Activated naive CD4-positive, alpha-beta T cell treated with anti-CD3 and anti-CD28 coated beads, Interleukin-2, amount 50 U/mL, for 24 hours (primary cell): ENCODE results near the gene MNAT1.

Experiments used
- H3K27ac Mint-ChIP-seq: one replicate; pipeline ENCODE4 v1.8.0; 2021; ENCODE audit warnings: mild to moderate bottlenecking, mixed read lengths
- H3K27me3 Mint-ChIP-seq: one replicate; pipeline ENCODE4 v1.8.0; 2021; ENCODE audit warnings: mixed read lengths
- H3K36me3 Mint-ChIP-seq: one replicate; pipeline ENCODE4 v1.8.0; 2021; ENCODE audit warnings: mixed read lengths
- H3K4me1 Mint-ChIP-seq: one replicate; pipeline ENCODE4 v1.8.0; 2021; ENCODE audit warnings: mixed read lengths
- H3K4me3 Mint-ChIP-seq: one replicate; pipeline ENCODE4 v1.8.0; 2021; ENCODE audit warnings: mild to moderate bottlenecking, mixed read lengths
- H3K9me3 Mint-ChIP-seq: one replicate; pipeline ENCODE4 v1.8.0; 2021; ENCODE audit warnings: mixed read lengths

The MNAT1 gene

DNA sequence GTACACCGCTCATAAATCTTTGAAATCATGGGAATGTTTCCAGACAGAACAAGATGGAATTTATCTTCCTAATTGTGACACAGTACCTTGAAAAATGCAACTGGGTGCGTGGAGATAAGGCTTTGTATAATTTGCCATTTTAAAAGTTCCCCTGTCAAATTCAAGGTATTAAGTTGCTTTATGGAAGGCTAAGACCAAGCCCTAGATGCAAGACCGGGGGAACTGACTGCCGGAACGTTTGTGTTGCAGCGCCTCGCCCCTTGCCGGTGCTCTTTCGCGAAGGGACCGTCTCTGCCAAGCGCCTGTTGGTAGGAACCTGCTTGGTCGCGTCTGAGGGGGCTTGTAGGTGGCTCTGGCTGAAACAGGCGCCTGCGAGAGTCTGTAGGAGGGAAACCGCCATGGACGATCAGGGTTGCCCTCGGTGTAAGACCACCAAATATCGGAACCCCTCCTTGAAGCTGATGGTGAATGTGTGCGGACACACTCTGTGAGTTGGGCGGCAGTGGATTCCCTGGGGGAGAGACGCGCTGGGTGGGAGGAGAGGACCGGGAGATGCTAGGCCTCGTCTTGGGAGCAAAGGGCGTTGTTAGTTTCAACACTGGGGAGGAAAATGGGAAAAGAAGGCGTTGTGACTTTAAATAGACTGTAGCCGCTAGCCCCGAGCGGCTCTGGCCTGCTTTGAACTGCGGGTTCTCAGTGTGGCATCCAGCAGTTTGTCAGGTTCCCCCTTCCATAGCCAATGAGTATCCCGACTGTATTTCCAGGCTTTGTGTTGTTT lies at the start of gene MNAT1:
TSS of gene MNAT1 (plus strand) at position 297 of the 778 bp plus-strand sequence. CDS start at position 399, 102 bp downstream.
- Mint-ChIP-seq H3K27ac (peak within 1 kb of the TSS; percentile 96), H3K36me3 (peaks cover 3% of the 10 kb centered on the region), H3K4me1 (peaks cover 37% of the 10 kb centered on the region), H3K27me3 (peaks cover 9% of the 10 kb centered on the region), H3K9me3 (no peaks in the 10 kb centered on the region), H3K4me3 (peak within 1 kb of the TSS; percentile 100)

DNA sequence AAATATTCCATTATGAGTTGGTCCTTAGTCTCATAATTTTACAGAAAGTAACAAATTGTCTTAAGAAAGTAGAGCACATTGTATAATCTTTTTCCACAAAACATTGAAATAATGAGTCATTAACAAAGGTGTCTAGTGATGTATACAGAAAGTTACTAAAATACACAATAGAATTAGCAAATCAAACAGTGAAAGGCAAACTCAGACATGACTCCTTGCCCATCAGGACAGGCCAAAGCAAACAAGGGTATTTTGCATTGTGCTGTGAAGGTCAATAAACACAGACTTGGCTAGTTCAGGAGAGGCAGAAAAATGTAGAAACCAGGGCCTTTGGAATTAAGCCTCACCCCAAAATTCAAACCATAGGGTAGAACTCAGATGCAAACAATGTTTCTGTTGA lies 47.7 kb upstream of the MNAT1 start:
- Mint-ChIP-seq H3K4me3 (no peak overlapping the region), H3K9me3 (no peaks in the 10 kb centered on the region), H3K4me1 (no peaks in the 10 kb centered on the region), H3K27me3 (peaks cover 5% of the 10 kb centered on the region), H3K27ac (no peak overlapping the region), H3K36me3 (no peaks in the 10 kb centered on the region)

DNA sequence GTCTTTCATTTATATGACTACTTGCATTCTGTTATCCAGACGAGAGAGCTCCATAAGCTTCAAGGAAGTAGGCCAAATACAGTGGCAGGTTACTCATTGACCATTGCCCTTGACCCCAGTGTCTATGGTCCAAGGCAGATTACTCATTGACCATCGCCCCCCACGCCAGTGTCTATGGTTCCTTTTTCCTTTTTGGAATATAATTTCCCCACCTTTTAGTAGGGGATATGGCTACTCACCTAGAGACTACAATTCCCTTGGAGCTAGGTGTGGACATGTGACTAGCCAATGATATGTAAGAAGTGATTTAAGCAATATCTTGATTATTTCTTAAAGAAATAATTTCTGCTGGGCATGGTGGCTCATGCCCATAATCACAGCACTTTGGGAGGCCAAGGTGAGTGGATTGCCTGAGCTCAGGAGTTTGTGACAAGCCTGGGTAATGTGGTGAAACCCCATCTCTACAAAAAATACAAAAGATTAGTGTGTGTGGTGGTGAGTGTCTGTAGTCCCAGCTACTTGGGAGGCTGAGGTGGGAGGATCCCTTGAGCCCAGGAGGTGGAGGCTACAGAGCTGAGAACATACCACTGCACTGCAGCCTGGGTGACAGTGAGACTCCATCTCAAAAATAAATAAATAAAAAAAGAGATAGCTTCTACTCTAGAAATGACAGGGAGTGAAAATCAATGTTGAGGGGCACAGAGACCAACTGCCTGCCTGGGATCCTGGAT lies 43.0 kb upstream of the MNAT1 start:
- Mint-ChIP-seq H3K27me3 (peaks cover 6% of the 10 kb centered on the region), H3K9me3 (no peaks in the 10 kb centered on the region), H3K4me1 (no peaks in the 10 kb centered on the region), H3K4me3 (no peak overlapping the region), H3K36me3 (no peaks in the 10 kb centered on the region), H3K27ac (no peak overlapping the region)

DNA sequence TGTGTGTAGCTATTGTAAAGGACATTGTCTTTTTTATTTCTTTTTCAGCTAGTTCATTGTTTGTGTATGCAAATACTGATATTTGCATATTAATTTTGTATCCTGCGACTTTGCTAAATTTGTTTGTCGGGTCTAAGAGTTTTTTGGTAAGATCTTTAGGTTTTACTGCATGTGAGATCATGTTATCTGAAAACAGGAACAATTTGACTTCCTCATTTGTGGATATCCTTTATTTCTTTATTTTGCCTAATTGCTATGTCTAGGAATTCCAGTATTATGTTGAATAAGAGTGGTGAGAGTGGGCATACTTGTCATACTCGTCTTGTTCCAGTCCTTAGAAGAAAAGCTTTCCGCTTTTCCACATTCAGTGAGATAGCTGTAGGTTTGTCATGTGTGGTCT lies 39.2 kb upstream of the MNAT1 start:
- Mint-ChIP-seq H3K4me1 (no peaks in the 10 kb centered on the region), H3K4me3 (no peak overlapping the region), H3K36me3 (peaks cover under 1% of the 10 kb centered on the region), H3K9me3 (peaks cover 13% of the 10 kb centered on the region), H3K27me3 (peaks cover 15% of the 10 kb centered on the region), H3K27ac (no peak overlapping the region)

DNA sequence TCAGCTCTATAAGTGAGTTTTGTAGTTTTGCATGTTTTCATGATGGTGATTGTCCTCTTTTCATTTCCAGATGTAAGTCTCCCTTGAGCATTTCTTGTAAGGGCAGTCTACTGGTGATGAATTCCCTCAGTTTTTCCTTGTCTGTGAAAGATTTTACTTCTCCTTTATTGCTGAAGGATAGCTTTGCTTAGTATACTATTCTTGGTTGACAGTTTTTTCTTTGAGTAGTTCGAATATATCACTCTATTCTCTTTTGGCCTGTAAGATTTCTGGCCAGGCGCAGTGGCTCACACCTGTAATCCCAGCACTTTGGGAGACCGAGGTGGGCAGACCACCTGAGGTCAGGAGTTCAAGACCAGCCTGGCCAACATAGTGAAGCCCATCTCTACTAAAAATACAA lies 34.0 kb upstream of the MNAT1 start:
- Mint-ChIP-seq H3K4me1 (no peaks in the 10 kb centered on the region), H3K36me3 (peaks cover 8% of the 10 kb centered on the region), H3K4me3 (no peak overlapping the region), H3K27me3 (peaks cover 20% of the 10 kb centered on the region), H3K9me3 (peaks cover 25% of the 10 kb centered on the region), H3K27ac (no peak overlapping the region)

DNA sequence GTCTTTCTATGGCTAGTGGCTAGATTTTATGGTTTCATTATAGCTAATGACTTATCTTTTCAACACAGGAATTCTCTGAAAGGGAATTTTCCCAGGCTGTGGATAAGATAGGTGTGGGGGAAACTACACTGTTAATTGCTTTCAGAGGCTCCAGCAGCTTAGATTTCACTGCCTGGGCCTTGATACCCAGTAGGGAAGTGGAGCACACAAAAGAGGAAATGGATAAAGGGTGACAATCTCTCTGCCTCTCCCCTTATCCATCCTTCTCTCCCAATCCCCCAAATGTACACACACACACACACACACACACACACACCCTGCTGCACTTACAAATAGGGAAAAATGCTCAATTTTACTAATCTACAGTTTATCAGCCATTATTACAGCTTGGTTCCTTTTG lies 29.5 kb upstream of the MNAT1 start:
- no peaks in the 10 kb centered on the region for H3K4me1 Mint-ChIP-seq
- peaks cover 12% of the 10 kb centered on the region for H3K9me3 Mint-ChIP-seq
- peaks cover 21% of the 10 kb centered on the region for H3K27me3 Mint-ChIP-seq
- H3K36me3 Mint-ChIP-seq: peaks cover 8% of the 10 kb centered on the region
- H3K27ac Mint-ChIP-seq: no peak overlapping the region
- H3K4me3 Mint-ChIP-seq: no peak overlapping the region

DNA sequence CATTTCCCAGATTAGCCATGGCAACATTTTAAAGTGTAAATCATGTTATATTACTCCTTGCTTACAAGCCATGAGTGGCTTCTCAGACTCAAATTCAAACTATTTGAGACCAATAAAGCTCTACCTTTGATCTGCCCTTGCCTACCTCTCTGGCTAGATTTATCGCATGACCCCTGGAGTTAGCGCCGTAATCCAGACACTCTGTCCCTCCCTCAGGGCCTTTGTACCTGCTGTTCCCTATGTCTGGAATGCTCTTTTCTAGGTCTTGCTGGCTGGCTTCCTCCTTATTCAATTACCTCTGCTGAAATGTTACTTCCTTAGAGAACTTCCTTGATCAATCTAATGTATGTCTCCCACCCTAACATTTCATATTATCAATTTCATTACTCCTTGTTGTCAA lies 26.7 kb upstream of the MNAT1 start:
- H3K9me3 Mint-ChIP-seq: no peaks in the 10 kb centered on the region
- no peaks in the 10 kb centered on the region for H3K4me1 Mint-ChIP-seq
- H3K4me3 Mint-ChIP-seq: no peak overlapping the region
- peaks cover 22% of the 10 kb centered on the region for H3K27me3 Mint-ChIP-seq
- no peak overlapping the region for H3K27ac Mint-ChIP-seq
- no peaks in the 10 kb centered on the region for H3K36me3 Mint-ChIP-seq

DNA sequence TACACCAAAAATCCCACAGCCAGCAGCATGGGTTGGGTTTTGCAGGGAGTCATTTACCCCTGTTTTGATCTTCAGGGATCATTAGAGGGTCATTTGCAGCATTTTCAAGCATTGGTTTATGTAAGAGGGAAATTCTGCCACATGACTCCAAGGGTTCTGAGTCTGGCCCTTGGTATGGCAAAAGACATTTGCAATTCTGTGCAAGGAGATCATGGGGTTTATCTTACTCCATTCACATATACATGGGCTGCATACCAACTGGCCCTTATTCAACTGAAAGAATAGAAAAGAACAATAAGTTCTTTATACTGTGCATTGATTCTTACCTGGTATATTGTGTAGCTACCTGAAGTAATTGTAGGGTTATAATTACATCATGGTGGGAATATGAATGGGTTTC lies 24.1 kb upstream of the MNAT1 start:
- Mint-ChIP-seq H3K27ac (no peak overlapping the region), H3K4me1 (no peaks in the 10 kb centered on the region), H3K27me3 (peaks cover 25% of the 10 kb centered on the region), H3K9me3 (no peaks in the 10 kb centered on the region), H3K4me3 (no peak overlapping the region), H3K36me3 (no peaks in the 10 kb centered on the region)

DNA sequence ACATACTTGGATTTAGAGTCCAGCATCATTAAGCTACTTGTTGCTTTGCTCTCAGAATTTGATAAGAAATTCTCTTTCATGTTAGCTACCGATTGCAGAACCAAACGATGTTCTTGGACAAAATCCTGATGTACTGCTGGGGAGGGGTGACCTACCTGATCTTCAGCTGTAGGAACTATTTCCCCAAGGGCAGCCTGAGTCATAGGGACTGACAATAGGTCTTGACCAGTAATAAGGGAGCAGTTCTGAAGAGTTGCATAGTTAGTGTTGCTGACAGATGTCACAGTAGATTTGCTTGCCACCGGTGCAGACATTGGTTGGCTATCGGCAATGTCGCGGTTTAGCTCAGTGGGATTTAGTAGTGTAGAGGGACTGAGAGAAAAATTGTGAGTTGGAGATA lies 21.0 kb upstream of the MNAT1 start:
- Mint-ChIP-seq H3K4me3 (no peak overlapping the region), H3K36me3 (no peaks in the 10 kb centered on the region), H3K27me3 (peaks cover 20% of the 10 kb centered on the region), H3K4me1 (no peaks in the 10 kb centered on the region), H3K27ac (no peak overlapping the region), H3K9me3 (no peaks in the 10 kb centered on the region)

DNA sequence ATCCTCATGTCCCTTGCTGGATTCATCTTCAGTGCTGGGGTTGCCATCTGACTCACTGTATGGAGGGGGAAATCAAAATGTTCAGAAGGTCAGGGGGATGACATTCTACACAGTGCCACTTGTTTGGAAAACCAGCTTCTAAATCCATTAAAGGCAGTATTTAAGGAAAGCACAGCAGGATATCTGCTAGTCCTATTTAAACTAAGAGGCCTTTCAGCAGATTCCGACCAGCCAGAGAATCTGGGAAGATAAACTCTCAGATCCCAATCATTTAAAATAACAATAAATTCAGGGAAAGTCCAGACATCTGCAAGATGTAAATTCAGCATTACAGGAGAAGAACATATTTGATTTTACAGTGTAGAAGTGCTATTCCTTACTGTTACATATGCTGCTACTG lies 14.2 kb upstream of the MNAT1 start:
- peaks cover 18% of the 10 kb centered on the region for H3K4me1 Mint-ChIP-seq
- H3K27me3 Mint-ChIP-seq: peaks cover 41% of the 10 kb centered on the region
- no peaks in the 10 kb centered on the region for H3K9me3 Mint-ChIP-seq
- no peaks in the 10 kb centered on the region for H3K36me3 Mint-ChIP-seq
- H3K4me3 Mint-ChIP-seq: peak overlapping the region; percentile 66
- no peak overlapping the region for H3K27ac Mint-ChIP-seq

DNA sequence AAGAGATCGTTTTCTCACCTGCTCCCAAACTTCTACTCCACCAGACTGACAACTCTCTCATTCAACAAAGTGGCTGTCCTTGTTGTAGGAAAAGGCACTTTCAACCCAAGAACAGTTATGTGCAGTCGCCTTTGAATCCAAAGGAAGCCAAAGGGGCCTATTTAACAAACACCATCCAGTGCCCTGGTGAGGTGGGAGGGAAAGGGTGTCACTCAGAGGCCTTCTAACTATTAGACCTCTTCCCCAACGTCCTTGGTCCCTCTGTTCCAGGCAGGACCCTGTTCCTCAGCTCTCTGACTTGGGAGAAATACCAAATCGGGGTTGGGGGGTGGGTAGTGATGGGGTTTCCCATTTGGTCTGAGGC lies 13.6 kb upstream of the MNAT1 start:
- H3K36me3 Mint-ChIP-seq: no peaks in the 10 kb centered on the region
- H3K4me3 Mint-ChIP-seq: peak overlapping the region; percentile 66
- H3K27me3 Mint-ChIP-seq: peaks cover 39% of the 10 kb centered on the region
- H3K9me3 Mint-ChIP-seq: no peaks in the 10 kb centered on the region
- H3K27ac Mint-ChIP-seq: no peak overlapping the region
- peaks cover 18% of the 10 kb centered on the region for H3K4me1 Mint-ChIP-seq

DNA sequence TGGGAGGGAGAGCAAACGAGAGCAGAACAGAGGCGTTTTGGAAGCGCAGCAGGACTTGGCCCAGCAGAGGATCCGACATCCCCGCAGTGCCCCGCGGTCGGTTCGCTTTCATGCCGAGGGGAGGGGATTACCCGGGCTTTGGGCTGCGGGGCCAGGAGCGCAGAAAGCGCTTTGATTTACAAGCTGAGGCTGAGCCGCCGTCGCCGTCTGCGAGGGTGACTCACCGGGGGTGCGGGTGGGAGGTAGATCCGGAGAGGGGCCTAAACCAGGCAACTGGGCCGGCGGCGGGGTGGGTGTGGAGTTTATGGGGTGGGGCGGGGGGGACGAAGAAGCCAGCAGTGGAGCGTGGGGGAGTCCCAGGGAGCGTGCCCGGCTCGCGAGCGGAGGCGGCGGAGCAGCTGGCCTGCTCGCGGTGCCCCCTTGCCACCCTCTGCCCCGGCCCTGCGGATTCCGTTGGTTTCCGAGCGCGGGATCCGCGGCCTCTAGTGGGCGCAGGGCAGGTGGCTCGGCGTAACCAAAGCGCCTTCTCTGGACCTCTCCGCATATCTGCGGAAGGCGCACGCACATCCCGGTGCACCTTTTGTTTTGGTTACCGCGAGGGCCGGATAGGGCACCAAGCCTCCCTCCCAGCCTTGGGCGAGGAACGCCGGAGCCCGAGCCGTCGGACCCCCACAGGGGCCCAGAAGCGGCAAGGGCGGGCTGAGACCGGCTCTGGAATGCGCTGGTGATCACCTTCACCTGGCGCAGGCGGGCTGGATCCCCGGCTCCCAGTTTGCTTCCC lies 13.0 kb upstream of the MNAT1 start:
- Mint-ChIP-seq H3K27me3 (peaks cover 39% of the 10 kb centered on the region), H3K36me3 (no peaks in the 10 kb centered on the region), H3K4me3 (peak overlapping the region; percentile 86), H3K9me3 (no peaks in the 10 kb centered on the region), H3K27ac (no peak overlapping the region), H3K4me1 (peaks cover 18% of the 10 kb centered on the region)

DNA sequence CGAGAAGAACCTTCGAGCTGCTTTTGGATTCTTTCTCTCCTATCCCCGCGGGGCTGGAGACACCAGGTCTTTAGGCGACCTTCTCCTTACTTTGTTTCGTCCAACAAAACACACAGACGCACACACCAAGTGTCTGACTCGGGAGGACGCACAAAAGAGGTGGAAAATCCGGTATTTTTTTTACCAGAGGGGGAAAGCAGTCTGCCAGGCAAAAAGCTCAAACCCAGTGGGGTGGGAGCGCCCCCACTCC lies 12.5 kb upstream of the MNAT1 start:
- Mint-ChIP-seq H3K4me3 (peak overlapping the region; percentile 86), H3K36me3 (no peaks in the 10 kb centered on the region), H3K9me3 (no peaks in the 10 kb centered on the region), H3K4me1 (peaks cover 18% of the 10 kb centered on the region), H3K27me3 (peaks cover 44% of the 10 kb centered on the region), H3K27ac (no peak overlapping the region)

DNA sequence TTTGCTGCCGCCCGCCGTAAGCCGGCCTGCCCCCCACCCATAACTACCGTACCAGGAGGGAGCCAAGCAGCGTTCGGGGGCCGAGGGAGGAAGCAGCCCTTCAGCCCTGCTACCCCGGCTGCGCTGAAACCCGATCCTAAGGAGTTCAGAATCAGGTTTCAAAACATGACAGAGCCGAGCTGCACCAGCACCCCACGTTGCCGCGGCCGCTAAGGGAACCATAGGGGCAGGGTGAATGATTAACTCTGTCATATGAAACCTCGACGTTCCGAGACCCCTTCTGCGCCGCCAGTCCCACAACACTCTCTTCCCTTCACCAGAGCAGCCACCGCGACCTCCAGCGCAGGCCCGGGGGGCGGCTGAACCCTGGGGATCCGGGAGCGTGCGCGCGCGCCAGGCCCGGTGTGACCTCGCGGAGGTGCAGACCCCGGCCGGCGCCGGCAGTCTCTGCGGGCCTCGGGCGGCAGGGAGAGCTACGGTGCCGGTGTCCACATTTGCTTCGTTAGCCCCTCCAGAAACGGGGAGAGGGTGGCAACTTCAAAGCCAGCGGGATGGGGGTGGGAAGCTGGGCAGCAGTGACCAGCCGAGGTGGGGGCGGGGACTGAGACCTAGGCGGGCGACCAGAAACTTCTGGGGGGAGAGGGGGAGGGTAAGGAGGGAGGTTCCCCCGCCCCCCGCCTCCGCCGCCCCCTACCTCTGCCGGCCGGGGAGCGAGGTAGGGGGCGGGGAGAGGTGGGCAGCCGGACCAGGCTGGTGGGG lies 12.0 kb upstream of the MNAT1 start:
- H3K27me3 Mint-ChIP-seq: peaks cover 48% of the 10 kb centered on the region
- no peak overlapping the region for H3K27ac Mint-ChIP-seq
- H3K9me3 Mint-ChIP-seq: no peaks in the 10 kb centered on the region
- H3K4me1 Mint-ChIP-seq: peaks cover 18% of the 10 kb centered on the region
- H3K4me3 Mint-ChIP-seq: peak overlapping the region; percentile 86
- no peaks in the 10 kb centered on the region for H3K36me3 Mint-ChIP-seq

DNA sequence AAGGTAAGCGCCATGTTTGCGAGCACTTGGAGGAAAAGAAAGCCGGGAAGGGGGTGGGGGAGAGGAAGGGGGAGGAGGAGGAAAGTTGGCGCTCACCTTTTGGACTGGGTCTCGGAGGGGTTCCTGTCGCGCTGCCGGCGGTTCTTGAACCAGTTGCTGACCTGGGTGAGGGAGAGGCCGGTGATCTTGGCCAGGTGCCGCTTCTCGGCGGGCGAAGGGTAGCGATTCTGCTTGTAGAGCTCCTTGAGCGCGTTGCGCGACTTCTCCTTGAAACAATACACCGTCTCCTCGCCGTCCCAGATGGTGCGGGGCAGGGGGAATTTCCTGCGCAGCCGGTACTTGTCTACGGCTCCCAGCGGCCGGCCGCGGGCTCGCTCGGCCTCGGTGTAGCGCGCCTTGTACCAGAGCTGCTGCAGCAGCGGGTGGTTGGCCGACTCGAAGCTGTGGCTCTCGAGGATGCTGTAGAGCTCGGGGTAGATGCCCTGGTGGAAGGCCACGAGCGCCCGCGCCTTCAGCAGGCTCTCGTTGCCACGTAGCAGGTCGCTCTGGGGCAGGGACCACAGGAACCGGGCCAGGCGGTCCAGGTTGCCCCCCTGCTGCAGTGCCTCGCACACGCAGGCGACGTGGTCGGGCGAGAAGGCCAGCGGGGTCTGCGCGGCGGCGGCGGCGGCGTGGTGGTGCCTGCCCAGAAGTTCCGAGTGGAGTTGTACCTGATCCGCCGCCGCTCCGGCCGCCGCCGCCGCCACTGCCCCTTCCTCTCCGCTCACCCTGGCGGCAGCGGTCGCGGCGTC lies 11.2 kb upstream of the MNAT1 start:
- H3K9me3 Mint-ChIP-seq: no peaks in the 10 kb centered on the region
- H3K36me3 Mint-ChIP-seq: no peaks in the 10 kb centered on the region
- H3K4me1 Mint-ChIP-seq: peaks cover 18% of the 10 kb centered on the region
- H3K4me3 Mint-ChIP-seq: peak overlapping the region; percentile 89
- H3K27ac Mint-ChIP-seq: no peak overlapping the region
- peaks cover 54% of the 10 kb centered on the region for H3K27me3 Mint-ChIP-seq
